ENCODE results near the gene STARD9.

The STARD9 gene

DNA sequence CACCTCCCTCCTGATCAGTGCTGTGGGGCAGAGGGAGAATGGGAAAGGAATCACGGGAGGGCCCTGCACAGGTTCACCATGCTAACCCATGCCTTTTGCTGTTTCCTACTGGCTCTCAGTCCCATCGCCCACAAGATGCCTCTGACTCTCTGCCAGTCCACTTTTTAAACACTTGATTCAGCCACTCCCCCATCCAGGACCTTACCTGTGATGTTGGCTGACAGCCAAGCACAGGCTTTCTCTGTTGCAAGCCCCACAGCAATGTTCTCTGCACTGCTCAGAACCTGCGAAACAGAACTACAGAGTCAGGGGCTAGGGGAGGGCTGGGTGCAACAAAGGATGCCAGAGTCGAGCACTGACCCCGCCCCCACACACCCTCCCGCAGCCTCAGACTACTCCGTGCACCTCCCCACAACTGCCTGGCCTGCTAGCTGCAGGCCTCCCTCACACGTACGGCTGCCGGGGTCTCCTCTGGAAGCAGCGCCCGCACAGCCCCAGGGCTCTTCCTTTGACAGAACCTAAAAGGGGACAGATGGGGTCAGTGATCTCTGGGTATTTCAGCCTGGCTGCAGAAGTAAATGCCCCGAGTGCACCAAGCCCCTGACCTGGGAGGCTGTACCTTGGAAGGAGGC is 152.5 kb downstream of the STARD9 start:
- no peak for DNase-seq

DNA sequence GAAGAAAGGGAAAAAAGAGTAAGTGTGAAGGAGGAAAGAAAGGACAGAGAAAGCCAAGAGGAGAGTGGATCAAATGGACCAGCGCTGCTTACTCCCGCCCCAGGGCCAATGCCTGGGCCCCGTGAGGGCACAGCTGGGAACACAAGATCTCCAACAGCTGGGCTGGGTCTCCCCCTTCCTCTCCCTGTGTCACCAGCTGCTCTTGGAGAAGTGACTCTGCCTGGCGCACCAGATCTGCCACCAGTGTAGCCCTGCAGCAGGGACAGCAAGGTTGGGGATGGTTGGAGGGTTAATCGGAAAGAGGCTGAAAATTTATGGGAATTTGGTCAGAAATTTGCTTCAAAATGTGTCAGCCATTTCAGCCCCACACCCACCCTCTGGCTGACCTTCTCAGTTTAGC is 153.2 kb downstream of the STARD9 start:
- peak in 11 of 51 donors; percentile 15 to 66 (median 36) for DNase-seq

- no peak for DNase-seq
These were observed 153.6 kb downstream of the STARD9 start for GRCh38 chr15:42728972-42729371.

DNA sequence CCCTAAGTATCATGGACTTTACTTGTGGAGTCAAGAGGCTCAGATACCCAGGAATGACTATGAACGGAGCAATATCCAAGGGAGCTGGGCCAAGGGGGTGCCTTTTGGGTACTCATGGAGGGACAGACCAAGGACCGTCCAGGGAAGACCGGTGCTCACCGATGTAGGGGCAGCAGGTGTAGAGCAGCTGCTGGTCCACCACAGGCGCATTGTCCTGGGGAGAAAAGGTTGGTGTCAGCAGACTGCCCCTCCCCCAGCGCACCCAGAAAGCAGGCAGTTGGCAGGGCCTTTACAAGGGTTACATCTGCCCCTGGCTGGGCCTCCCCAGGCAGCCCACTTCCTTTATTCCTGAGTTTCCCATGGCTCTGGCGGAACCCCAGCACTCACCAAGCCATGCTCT is 154.0 kb downstream of the STARD9 start:
- no peak for DNase-seq

DNA sequence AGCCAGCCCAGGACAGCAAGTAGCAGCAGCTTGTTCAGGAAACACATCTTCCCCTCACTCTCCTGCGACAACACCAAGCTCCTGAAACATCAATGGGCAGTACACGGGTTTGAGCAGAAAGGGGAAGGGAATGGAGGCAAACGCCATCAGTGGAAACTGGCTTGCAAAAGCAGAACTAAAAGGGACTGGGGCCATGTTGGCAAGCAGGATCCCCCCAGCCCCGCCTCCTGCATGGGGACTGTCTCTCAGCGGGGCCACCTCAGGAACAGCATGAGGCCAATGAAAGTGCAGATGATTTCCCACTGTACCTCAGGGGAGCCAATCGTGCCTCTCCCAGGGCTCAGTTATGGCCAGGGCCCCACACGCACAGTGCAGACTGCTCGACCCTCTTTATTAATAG is 154.7 kb downstream of the STARD9 start:
- DNase-seq: no peak

GRCh38 chr15:42730536-42730935 is 155.1 kb downstream of the STARD9 start:
- no peak for DNase-seq

- no peak for DNase-seq
These were observed 156.1 kb downstream of the STARD9 start for GRCh38 chr15:42731461-42731860.

DNA sequence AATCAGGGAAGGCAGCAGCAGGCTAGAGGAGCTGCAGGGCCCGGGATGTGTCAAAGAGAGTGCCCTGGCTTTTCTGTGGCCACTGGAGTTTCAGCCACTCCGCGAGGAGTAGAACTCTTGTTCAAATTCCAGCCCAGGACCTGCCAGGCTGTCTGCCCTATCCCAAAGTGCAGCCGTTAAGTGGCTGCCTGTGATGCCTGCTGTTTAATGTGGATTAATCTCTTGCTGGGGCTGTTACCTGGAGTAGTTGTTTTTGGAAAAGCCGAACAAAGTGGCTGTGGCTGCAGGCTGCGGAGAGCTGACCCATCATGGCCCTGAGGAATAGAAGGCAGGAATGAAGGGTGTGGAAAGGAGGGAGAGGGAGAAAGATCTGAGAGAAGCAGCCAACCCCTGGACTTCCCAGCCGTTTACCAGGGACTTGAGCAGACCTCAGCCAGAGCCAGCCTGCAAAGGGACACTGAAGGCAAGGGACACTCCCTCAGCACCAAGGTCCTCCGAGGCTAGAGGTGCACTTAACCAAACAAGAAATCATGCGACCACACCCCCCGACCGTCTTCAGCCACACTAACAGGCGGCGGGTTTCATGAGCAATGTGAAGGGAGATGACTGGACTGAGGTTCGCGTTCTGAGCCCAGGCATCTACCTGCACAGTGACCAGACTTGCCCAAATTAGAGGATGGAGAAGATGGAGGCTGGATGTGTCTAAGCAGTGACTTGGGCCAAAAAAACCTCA is 156.9 kb downstream of the STARD9 start:
- no peak for DNase-seq

GRCh38 chr15:42733027-42733426 is 157.6 kb downstream of the STARD9 start:
- DNase-seq: no peak

- DNase-seq: no peak
These were observed 158.8 kb downstream of the STARD9 start for GRCh38 chr15:42734076-42734672.

GRCh38 chr15:42735382-42736165 is 160.2 kb downstream of the STARD9 start:
- DNase-seq: no peak

DNA sequence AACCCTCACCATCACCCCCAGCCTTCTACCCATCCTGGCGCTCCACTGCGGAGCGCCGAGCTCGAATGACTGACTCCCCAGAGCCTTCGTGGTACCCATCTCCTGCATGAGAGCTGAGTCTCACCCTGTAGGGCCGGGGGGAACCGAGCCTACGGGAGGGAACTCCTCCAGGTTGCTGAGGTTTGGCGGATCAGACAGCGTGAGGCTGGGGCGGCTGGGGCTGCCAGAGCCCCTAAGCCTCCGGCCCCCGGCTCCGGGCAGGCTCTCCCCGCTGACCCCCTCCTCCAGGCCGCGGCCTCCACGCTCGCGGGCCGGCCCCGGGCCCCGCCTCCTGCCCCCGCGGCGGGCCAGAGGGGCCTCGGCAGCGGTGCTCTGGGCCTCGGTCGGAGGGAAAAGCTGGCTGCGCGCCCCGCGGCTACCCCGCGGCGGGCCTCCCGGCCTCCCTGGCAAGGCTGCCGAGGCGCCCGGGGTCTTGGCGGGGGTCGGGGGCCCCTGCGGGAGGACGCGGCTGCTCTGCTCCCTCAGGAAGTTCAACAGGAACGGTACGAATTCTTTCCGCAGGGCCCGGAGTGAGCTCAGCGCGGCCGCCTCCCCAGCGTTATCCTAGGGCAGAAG is 160.9 kb downstream of the STARD9 start:
- peak in 3 of 51 donors; percentile 18 to 55 (median 47) for DNase-seq

- peak; percentile 48 to 93 (median 82) for DNase-seq
These were observed 161.6 kb downstream of the STARD9 start, which contains the start of gene CDAN1 for GRCh38 chr15:42736793-42737528. Gene CDAN1, minus strand, starts transcription at chr15:42737128. Its CDS starts 26 bp downstream, at chr15:42737102.

GRCh38 chr15:42737529-42738328 is 162.3 kb downstream of the STARD9 start:
- no peak for DNase-seq

- no peak for DNase-seq
These were observed 166.3 kb downstream of the STARD9 start for GRCh38 chr15:42741710-42742109.

DNA sequence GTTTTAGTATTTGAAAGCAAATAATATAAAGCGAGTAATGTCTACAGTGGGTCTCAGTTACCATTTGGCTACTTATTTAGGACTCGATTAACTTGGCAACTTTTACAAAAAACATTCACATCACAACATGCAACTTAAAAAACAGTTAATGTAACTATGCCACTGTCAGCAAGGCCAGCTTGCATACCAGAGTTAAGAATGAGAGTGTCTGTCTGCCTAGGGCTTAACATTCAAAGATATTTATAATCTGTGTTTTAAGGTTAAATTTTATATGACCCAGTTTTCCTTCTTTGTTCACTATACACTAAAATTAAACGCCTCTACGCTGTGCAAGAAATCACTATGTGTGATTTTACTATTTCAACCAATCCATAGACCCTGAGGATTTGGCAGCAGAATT is 166.7 kb downstream of the STARD9 start:
- no peak for DNase-seq

GRCh38 chr15:42744195-42744594 is 168.8 kb downstream of the STARD9 start:
- DNase-seq: no peak

DNA sequence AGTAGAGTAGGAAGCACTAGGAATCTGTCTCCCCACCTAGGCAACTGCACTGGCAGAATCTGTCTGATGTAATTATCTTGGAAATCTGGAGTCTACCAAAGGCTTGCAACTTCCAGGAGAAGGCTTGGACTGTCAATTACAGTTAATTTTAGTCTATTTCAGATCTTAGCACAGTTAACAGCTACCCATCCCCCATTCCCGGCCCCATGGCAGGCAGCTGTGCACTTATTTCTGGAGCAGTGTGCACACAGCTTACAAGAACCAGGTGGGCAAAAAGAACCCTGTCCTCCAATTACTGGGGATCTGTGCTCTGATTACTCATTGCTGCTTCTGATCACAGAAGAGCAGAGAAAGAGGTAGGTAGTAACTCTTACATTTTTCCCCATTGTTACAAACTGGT is 173.9 kb downstream of the STARD9 start:
- no peak for DNase-seq

GRCh38 chr15:42750306-42750705 is 174.9 kb downstream of the STARD9 start:
- no peak for DNase-seq

DNA sequence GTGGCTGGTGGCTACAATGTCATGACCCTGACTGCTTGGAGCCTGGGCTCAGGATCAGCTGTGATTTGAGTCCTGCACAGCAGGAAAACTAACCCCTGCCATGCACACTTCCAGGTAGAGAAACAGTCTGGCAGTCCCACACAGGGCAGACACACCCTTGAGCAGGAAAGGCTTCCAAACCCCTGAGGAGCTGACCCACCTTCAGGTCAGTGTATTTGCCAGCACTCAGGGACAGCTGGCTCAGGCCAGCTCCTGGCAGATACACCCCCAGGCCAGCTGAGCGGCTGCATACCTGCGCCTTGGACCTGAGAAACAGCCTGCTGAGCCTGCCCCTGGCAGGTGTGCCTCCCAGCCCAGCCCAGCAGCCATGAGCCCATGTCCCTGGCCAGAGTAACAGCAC is 183.7 kb downstream of the STARD9 start:
- DNase-seq: no peak
